Lung (tissue), 12 donors: Measurements from ENCODE around the gene SSH2. TPM values are rescaled to one million over a fixed set of nuclear protein-coding genes. Genes with fewer than 3 reads are reported as not detected.

Experiments used
- ATAC-seq: fragments of 200-7000 bp; cut with Tn5 transposase; one replicate; pipeline ENCODE4 v1.9.1; 2020; ENCODE audit warnings: moderate number of reproducible peaks; ENCODE audit not compliant: insufficient read depth, low FRiP score
- DNase-seq, 3 donors: peaks; one replicate each; pipeline ENCODE4 v3.0.0-alpha.2; 2013 to 2017
- H3K27ac ChIP-seq, 2 donors: one replicate each; pipeline ENCODE4 v1.5.1; 2013; ENCODE audit warnings: mild to moderate bottlenecking in 2 of 2, moderate library complexity in 2 of 2, control low read depth in 1 of 2, inconsistent platforms in 1 of 2, low read depth in 1 of 2, low read length in 1 of 2
- H3K27me3 ChIP-seq, 3 donors: one replicate each; pipeline ENCODE4 v1.5.1; 2013; ENCODE audit warnings: low read length in 2 of 3; ENCODE audit not compliant: control insufficient read depth in 3 of 3, insufficient read depth in 3 of 3
- H3K36me3 ChIP-seq, 4 donors: one replicate each; pipeline ENCODE4 v1.5.1; 2013; ENCODE audit warnings: low read length in 4 of 4, mild to moderate bottlenecking in 1 of 4, moderate library complexity in 1 of 4; ENCODE audit not compliant: control insufficient read depth in 4 of 4, insufficient read depth in 4 of 4
- H3K4me1 ChIP-seq, 5 donors: one replicate each; pipeline ENCODE4 v1.5.1; 2013; ENCODE audit warnings: low read length in 5 of 5, mild to moderate bottlenecking in 2 of 5, moderate library complexity in 1 of 5; ENCODE audit not compliant: control insufficient read depth in 5 of 5, insufficient read depth in 5 of 5
- H3K4me3 ChIP-seq: one replicate; pipeline ENCODE4 v1.5.1; 2013; ENCODE audit warnings: mild to moderate bottlenecking, control low read depth, moderate library complexity
- H3K9ac ChIP-seq, 2 donors: one replicate each; pipeline ENCODE4 v1.5.1; 2013; ENCODE audit warnings: low read length in 2 of 2, control low read depth in 1 of 2; ENCODE audit not compliant: insufficient read depth in 1 of 2
- H3K9me3 ChIP-seq, 4 donors: one replicate each; pipeline ENCODE4 v1.5.1; 2013; ENCODE audit warnings: low read length in 3 of 4, mild to moderate bottlenecking in 1 of 4, moderate library complexity in 1 of 4; ENCODE audit not compliant: control insufficient read depth in 4 of 4, insufficient read depth in 3 of 4
- CTCF ChIP-seq: IDR thresholded peaks from 2 replicates; pipeline ENCODE4 v1.5.1; 2012; ENCODE audit warnings: mild to moderate bottlenecking; ENCODE audit errors: control extremely low read depth, extremely low read depth
- WGBS, 2 donors: extraction: QIAGEN DNeasy Blood & Tissue Kit; methylation state at CpG; one replicate each; pipeline ENCODE4 v1.1.7; 2013; 5-methylcytosine and 5-hydroxymethylcytosine counted together
- polyA plus RNA-seq, 2 donors: library from polyadenylated mRNA; stranded (reverse); fragments of 200-250 nt; gene quantifications; one replicate each; pipeline ENCODE4 v1.2.1, GENCODE V29; 2013
- total RNA-seq, 2 donors: library from RNA; depleted of rRNA in 1 of 2; stranded (reverse); fragments of >200 nt in 1 of 2; gene quantifications; one replicate each; pipeline ENCODE4 v1.2.1, GENCODE V29; 2014 to 2021
- donor health status: control.
- donor health status: control.
- donor health status: Bipolar disorder and iron deficiency.
- donor health status: healthy.
- donor health status: DM: yes; HTN: yes; CAD: no.

The SSH2 gene
- total and polyA plus RNA-seq, 4 donors: 23.4 to 69.4 (median 41.1) TPM

- H3K4me1 ChIP-seq: peaks cover 10 to 67% (median 25%) of the 10 kb centered on the region in 5 donors
- H3K9ac ChIP-seq: no peak within 1 kb of the TSS
- peak within 1 kb of the TSS in 1 of 2 donors; percentile 4 for H3K27ac ChIP-seq
- no peaks in the 10 kb centered on the region for H3K9me3 ChIP-seq
- 0 to 1% methylated on average over 41 to 96 of the region's 96 CpGs for whole genome bisulfite sequencing, 2 donors
- ATAC-seq (no peak), DNase-seq (peak in 2 of 3 donors; percentile 45 to 61)
- no peaks in the 10 kb centered on the region for H3K27me3 ChIP-seq
- H3K36me3 ChIP-seq: no peaks in the 10 kb centered on the region
- TF ChIP-seq CTCF: no peak
- peak within 1 kb of the TSS; percentile 77 for H3K4me3 ChIP-seq
Measured at GRCh38 chr17:29592850-29593551, 337.0 kb downstream of the SSH2 start, which contains the start of gene ANKRD13B. TSS of gene ANKRD13B (plus strand) at chr17:29593132. CDS start at chr17:29593622, 490 bp downstream.

- TF ChIP-seq CTCF: peak; percentile 92
- no peak overlapping the region for H3K4me3 ChIP-seq
- peak overlapping the region in 1 of 2 donors; percentile 4 for H3K27ac ChIP-seq
- no peaks in the 10 kb centered on the region for H3K36me3 ChIP-seq
- H3K9ac ChIP-seq: no peak overlapping the region
- H3K9me3 ChIP-seq: no peaks in the 10 kb centered on the region
- WGBS, 2 donors: 10 to 12% methylated on average over 25 of the region's 25 CpGs
- H3K4me1 ChIP-seq: peaks cover 10 to 68% (median 31%) of the 10 kb centered on the region in 5 donors
- ATAC-seq: peak; percentile 70
- DNase-seq: peak; percentile 93 to 95 (median 95)
- no peaks in the 10 kb centered on the region for H3K27me3 ChIP-seq
Measured at GRCh38 chr17:29591737-29592608, 338.1 kb downstream of the SSH2 start.

- Histone ChIP-seq H3K36me3 (no peaks in the 10 kb centered on the region), H3K4me1 (peaks cover 10 to 76% (median 31%) of the 10 kb centered on the region in 5 donors), H3K9me3 (no peaks in the 10 kb centered on the region), H3K27ac (peak overlapping the region; percentile 51 to 89), H3K9ac (no peak overlapping the region), H3K27me3 (no peaks in the 10 kb centered on the region), H3K4me3 (no peak overlapping the region)
- ATAC-seq (no peak), DNase-seq (peak; percentile 73 to 75 (median 75))
- 1 to 6% methylated on average over 31 of the region's 31 CpGs for WGBS, 2 donors
- TF ChIP-seq CTCF: no peak
Measured at GRCh38 chr17:29591146-29591736, 338.8 kb downstream of the SSH2 start.
